ENCODE measurements around the gene TSPAN18. TPM values are rescaled to one million over a fixed set of nuclear protein-coding genes. Genes with fewer than 3 reads are reported as not detected.

Gene TSPAN18
- total RNA-seq, 2 experiments from 2014 or later: 0.85 to 0.92 TPM

DNA sequence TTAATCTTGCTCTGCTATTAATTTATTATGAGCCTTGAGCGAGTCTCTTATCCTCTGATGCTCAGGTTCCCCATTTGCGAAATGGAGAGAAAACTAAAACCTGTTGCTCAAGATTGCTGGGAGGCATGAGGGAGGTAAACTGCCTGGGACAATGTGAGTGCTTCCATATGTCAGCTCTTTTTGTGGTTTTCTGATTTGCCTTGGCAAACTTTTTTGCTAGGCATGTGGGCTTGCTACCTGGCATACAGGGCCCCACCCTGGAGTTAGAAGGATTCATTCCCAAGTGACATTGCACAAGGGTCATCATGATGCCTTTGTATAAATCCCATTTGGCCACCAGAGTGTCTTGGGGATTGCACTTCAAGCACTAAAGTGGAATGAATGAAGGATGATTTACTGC is 22.4 kb downstream of the TSPAN18 start:
- Mint-ChIP-seq H3K27me3 (no peaks in the 10 kb centered on the region), H3K27ac (no peak overlapping the region), H3K4me1 (ENCODE audit: low read depth) (peaks cover 9% of the 10 kb centered on the region), H3K4me3 (no peak overlapping the region), H3K9me3 (no peaks in the 10 kb centered on the region), H3K36me3 (ENCODE audit: low read depth) (no peaks in the 10 kb centered on the region)
- intact Hi-C loops (cut with micrococcal nuclease): no loop called here
- ChIA-PET CTCF (interaction anchor here (3.1 kb wide), 1 partner anchor 26 kb away, joined by 13 read pairs; no protein-coding TSS in a partner anchor), POLR2A (no interaction called here)
- ATAC-seq (no peak), DNase-seq (no peak)
- TF ChIP-seq, protein P1, sequence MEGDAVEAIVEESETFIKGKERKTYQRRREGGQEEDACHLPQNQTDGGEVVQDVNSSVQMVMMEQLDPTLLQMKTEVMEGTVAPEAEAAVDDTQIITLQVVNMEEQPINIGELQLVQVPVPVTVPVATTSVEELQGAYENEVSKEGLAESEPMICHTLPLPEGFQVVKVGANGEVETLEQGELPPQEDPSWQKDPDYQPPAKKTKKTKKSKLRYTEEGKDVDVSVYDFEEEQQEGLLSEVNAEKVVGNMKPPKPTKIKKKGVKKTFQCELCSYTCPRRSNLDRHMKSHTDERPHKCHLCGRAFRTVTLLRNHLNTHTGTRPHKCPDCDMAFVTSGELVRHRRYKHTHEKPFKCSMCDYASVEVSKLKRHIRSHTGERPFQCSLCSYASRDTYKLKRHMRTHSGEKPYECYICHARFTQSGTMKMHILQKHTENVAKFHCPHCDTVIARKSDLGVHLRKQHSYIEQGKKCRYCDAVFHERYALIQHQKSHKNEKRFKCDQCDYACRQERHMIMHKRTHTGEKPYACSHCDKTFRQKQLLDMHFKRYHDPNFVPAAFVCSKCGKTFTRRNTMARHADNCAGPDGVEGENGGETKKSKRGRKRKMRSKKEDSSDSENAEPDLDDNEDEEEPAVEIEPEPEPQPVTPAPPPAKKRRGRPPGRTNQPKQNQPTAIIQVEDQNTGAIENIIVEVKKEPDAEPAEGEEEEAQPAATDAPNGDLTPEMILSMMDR (IDR thresholded peaks at IDR 0.05): no peak

DNA sequence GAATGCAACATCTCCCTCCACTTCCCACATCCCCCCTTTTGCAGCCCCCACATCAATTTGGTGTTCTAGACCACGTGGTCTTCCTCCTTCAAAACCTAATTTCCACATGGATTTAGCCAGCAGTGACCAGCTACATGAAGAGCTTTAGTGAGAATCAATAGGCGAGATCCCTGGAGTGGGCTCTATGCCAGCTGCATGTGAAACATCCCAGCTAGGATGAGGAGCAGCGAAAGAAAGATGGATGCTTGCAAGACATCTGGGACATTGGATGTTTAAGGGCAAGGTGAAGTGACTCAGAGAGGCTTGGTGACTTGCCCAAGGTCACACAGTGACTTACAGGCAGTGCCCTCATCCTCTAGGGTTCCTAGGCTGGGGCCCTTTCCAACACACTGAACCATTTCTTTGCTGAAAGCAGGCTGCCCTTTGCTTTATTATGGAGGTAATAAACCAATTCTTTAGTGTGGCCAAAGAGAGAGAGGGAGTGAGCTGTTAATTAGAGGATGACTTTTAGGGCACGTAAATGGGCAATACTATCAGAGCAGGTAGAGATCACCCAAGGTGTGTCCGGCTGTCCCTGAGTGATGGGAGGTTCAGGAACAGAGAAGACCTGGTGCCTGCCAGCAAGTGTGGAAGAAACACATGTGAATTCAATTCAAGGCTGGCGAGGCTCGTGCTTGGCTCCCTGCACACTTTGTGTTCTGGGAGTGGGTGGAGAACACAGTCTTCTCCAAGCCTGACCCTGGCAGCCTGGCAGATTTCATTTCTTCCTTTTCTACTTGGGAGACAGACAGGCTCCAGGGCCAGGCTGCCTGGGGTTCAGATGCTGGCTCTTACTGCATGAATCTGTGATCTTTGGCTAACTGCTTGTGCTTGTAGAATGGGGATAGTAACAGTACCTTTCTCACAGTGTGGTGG is 24.0 kb downstream of the TSPAN18 start:
- Mint-ChIP-seq H3K36me3 (ENCODE audit: low read depth) (no peaks in the 10 kb centered on the region), H3K4me1 (ENCODE audit: low read depth) (peaks cover 9% of the 10 kb centered on the region), H3K4me3 (no peak overlapping the region), H3K27me3 (no peaks in the 10 kb centered on the region), H3K27ac (no peak overlapping the region), H3K9me3 (no peaks in the 10 kb centered on the region)
- TF ChIP-seq, protein P1 (IDR thresholded peaks at IDR 0.05): no peak
- ATAC-seq (no peak), DNase-seq (no peak)
- POLR2A ChIA-PET: no interaction called here
- CTCF ChIA-PET: interaction anchor here (1.4 to 3.1 kb wide), 2 partner anchors 23 to 24 kb away, joined by 5 to 13 read pairs; no protein-coding TSS in a partner anchor
- intact Hi-C loops (cut with micrococcal nuclease): no loop called here

DNA sequence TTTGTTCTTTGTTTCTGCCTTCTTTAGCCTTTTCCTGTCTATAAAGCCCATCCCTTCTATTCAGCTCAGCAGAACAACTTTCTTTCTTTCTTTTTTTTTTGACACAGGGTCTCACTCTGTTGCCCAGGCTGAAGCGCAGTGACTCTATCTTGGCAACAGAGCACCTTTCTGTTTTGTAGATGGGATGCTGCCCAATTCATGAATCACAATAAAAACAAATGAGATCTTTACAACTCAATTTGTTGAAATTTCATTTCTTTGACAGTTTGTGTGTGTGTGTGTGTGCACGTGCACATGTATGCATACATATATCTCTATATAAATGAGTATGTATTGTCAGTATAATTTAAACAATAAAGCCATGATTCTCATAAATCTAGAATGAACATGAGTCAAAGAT is 25.5 kb downstream of the TSPAN18 start:
- Mint-ChIP-seq H3K36me3 (ENCODE audit: low read depth) (no peaks in the 10 kb centered on the region), H3K27ac (no peak overlapping the region)

DNA sequence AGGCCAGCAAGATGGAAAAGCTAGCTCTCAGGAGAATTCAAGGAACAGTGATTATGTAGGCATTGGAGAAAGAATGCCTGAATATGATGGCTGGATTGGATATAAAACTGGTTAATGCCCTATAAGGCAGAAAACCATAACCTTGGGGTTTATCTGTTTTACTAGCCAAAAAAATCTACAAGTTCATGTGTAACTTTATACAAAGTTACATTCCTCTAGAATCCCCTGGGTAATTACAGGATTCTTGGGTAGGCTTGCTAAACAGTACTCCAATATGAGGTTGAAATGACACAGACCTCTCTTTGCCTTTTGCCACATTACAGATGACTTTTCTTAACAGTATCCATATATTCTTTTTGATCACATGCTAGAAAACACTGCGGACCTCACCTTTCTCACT is 26.0 kb downstream of the TSPAN18 start:
- Mint-ChIP-seq H3K36me3 (ENCODE audit: low read depth) (no peaks in the 10 kb centered on the region), H3K27me3 (no peaks in the 10 kb centered on the region), H3K4me3 (no peak overlapping the region), H3K4me1 (ENCODE audit: low read depth) (peaks cover 2% of the 10 kb centered on the region), H3K9me3 (peaks cover under 1% of the 10 kb centered on the region), H3K27ac (no peak overlapping the region)
- intact Hi-C loops (cut with micrococcal nuclease): no loop called here
- ATAC-seq: no peak
- ChIA-PET POLR2A (no interaction called here), CTCF (interaction anchor here (1.2 kb wide), 1 partner anchor 23 kb away, joined by 4 read pairs; no protein-coding TSS in a partner anchor)
- DNase-seq: no peak
- TF ChIP-seq, protein P1 (IDR thresholded peaks at IDR 0.05): no peak

More for the DNA sequence above, 25.5 kb downstream of the TSPAN18 start:
- DNase-seq (no peak), ATAC-seq (no peak)
- intact Hi-C loops (cut with micrococcal nuclease): no loop called here
- peaks cover 6% of the 10 kb centered on the region for H3K4me1 Mint-ChIP-seq (ENCODE audit: low read depth)
- no peaks in the 10 kb centered on the region for H3K9me3 Mint-ChIP-seq
- ChIA-PET CTCF (interaction anchor here (1.4 kb wide), 1 partner anchor 22 kb away, joined by 5 read pairs; no protein-coding TSS in a partner anchor), POLR2A (no interaction called here)
- no peak overlapping the region for H3K4me3 Mint-ChIP-seq
- TF ChIP-seq, protein P1 (IDR thresholded peaks at IDR 0.05): no peak
- no peaks in the 10 kb centered on the region for H3K27me3 Mint-ChIP-seq

Measured in activated CD8-positive, alpha-beta T cell treated with anti-CD3 and anti-CD28 coated beads for 36 hours (primary cell).